GM18861 (cell line): Measurements from ENCODE around the gene ITGB1.

Source experiments
- ATAC-seq: cut with Tn5 transposase; IDR thresholded peaks from one replicate; pipeline ENCODE4 v1.9.1; 2021; ENCODE audit not compliant: unreplicated experiment

ITGB1 gene

DNA sequence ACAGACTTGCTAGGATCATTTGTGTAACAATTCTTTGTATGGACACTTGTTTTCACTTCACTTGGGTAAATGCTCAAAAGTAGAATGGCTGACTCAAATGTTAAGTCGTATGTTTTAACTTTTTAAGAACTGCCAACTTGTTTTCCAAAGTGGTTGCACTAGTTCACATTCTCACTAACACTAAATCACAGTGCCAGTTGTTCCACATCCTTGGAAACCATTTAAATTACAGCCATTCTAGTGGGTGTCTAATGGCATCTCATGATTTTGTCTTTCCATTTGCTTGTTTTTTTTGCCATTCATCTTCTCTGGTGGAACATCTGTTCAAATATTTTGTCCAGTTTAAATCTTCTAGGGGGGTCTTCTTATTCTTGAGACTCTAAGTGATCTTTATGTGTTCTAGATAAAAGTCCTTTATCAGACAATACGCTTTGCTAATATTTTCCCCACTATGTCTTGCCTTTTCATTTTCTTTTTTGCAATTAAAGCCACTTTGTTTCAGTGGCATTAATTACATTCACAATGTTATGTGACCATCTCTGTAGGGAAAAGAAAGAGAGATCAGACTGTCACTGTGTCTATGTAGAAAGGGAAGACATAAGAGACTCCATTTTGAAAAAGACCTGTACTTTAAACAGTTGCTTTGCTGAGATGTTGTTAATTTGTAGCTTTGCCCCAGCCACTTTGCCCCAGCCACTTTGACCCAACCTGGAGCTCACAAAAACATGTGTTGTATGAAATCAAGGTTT, 63.9 kb downstream of the ITGB1 start:
- ATAC-seq, result no peak

DNA sequence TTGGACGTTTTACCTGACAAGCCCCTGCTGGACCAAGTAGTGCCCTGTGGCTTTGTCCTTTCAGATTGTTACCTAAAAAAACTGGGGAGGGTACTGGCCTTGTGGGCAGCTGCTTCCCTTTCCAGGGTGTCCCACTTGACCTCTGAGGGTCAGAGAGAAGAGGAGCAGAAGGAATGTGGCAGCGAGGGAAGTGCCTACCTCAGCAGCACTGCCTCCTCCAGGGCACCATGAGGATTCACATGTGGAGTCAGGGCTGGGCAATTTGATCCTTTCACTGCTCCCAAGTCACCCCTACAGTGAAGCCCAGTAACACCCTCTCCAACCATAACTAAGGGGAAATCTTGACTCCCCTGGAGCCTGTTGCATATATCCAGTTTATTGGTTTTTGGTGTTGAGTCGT, 64.6 kb downstream of the ITGB1 start:
- no peak for ATAC-seq

- ATAC-seq, result no peak
These were observed 66.8 kb downstream of the ITGB1 start for GRCh38 chr10:32891261-32891660.

GRCh38 chr10:32890444-32890843, 67.6 kb downstream of the ITGB1 start:
- no peak for ATAC-seq

- ATAC-seq, result no peak
These were observed 68.3 kb downstream of the ITGB1 start for GRCh38 chr10:32889631-32890212.

- ATAC-seq, result no peak
These were observed 69.7 kb downstream of the ITGB1 start for GRCh38 chr10:32888161-32888927.

- no peak for ATAC-seq
These were observed 70.5 kb downstream of the ITGB1 start for GRCh38 chr10:32887481-32887880.

DNA sequence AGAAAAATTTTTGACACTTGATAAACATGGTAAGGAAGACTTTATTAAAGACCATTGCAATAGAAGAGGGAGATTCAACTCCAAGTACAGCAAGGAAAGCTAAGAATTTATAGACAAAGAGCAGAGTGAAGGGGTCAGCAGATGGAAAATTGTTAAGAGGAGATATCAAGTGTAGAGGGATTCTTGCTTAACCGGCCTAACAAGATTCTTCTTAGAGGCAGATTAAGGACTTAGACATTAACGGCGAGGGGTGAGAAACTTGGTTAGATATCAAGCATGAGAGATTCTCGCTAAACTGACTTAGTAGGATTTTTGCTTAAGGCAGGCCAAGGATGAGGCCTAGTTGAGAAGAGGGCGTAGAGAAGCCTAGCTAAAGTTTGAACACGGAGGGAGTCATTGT, 76.0 kb downstream of the ITGB1 start:
- ATAC-seq, result no peak

DNA sequence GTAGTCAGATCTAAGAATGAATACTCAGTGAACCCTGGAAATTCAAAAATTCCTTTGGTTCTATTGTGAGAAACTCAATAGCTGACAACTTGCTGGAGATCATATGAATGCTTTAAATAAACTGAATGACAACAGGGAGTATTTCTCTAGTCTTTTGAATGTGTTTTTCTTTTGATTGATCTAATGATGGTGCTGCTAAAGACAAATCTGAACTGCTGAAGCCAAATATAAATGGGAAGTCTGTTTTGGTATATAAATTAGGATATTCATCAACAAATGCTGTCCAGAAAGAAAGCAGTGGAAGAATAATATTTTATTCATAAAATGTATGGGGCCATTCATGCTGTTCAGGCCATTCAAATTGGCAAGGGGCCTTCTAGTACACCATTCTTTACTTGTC, 79.4 kb downstream of the ITGB1 start:
- ATAC-seq, result no peak

DNA sequence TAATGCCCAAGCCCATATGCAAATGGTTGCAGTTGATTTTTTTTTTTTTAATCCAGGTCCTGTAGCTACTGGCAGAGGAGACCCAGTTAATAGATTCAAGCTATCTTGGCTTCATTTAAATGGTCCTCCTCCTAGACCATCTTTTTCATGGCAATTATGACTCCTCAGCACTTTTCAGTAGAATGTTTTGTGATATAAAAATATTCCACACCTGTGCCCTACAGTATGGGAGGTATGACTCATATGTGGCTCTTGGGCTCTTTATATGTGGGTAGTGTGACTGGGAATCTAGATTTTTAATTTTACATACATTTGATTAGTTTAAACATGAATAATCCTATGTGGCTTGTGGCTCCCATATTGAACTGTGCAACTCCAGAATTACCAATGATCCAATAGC, 80.1 kb downstream of the ITGB1 start:
- no peak for ATAC-seq

GRCh38 chr10:32865170-32865569, 92.9 kb downstream of the ITGB1 start:
- ATAC-seq, result no peak

- no peak for ATAC-seq
These were observed 103.6 kb downstream of the ITGB1 start for GRCh38 chr10:32854435-32854834.

- no peak for ATAC-seq
These were observed 106.7 kb downstream of the ITGB1 start for GRCh38 chr10:32851301-32851700.
